Hematopoietic multipotent progenitor cell treated with erythropoietin and hydrocortisone succinate and interleukin-3 and kit ligand, for 8 days (in vitro differentiated cells): ENCODE data around the gene AIFM1.
A peak's percentile ranks its signal among the peaks of the same experiment; 100 is the strongest.
"Not testable (repeated sequence)": the region's sequence is repeated elsewhere in the genome, so short reads cannot be mapped to it uniquely, and the experiment has no call there.

Experiments used
- DNase-seq: peaks from one replicate; pipeline ENCODE4 v3.0.0-alpha.2; 2015

AIFM1 gene

GRCh38 chrX:130118441-130119311 lies 47.0 kb downstream of the AIFM1 start:
- no peak for DNase-seq

- no peak for DNase-seq
These were observed 48.5 kb downstream of the AIFM1 start for GRCh38 chrX:130117166-130117565.

- DNase-seq, result not testable (repeated sequence)
These were observed 50.3 kb downstream of the AIFM1 start for GRCh38 chrX:130115119-130115885.

GRCh38 chrX:130114141-130114588 lies 51.5 kb downstream of the AIFM1 start:
- no peak for DNase-seq

GRCh38 chrX:130111220-130112154 lies 54.2 kb downstream of the AIFM1 start:
- DNase-seq, result no peak

GRCh38 chrX:130110379-130111219 lies 55.0 kb downstream of the AIFM1 start, which contains the start of gene ELF4:
TSS of gene ELF4 (minus strand) at chrX:130110497. CDS start at chrX:130081330, 29,167 bp downstream.
- DNase-seq, result peak; percentile 45

- no peak for DNase-seq
These were observed 55.9 kb downstream of the AIFM1 start for GRCh38 chrX:130109429-130110378.

- DNase-seq, result peak; percentile 58
These were observed 56.8 kb downstream of the AIFM1 start for GRCh38 chrX:130108647-130109428.

- no peak for DNase-seq
These were observed 59.6 kb downstream of the AIFM1 start for GRCh38 chrX:130106071-130106470.

GRCh38 chrX:130105244-130105643 lies 60.4 kb downstream of the AIFM1 start:
- no peak for DNase-seq

- no peak for DNase-seq
These were observed 62.0 kb downstream of the AIFM1 start for GRCh38 chrX:130103605-130104004.

- no peak for DNase-seq
These were observed 65.5 kb downstream of the AIFM1 start for GRCh38 chrX:130100180-130100579.

- DNase-seq, result no peak
These were observed 67.5 kb downstream of the AIFM1 start for GRCh38 chrX:130098210-130098552.

- peak; percentile 35 for DNase-seq
These were observed 68.0 kb downstream of the AIFM1 start for GRCh38 chrX:130097507-130098209.

GRCh38 chrX:130095249-130096030 lies 70.2 kb downstream of the AIFM1 start:
- DNase-seq, result no peak

- DNase-seq, result peak; percentile 45
These were observed 70.9 kb downstream of the AIFM1 start for GRCh38 chrX:130094696-130095095.

GRCh38 chrX:130093271-130093670 lies 72.4 kb downstream of the AIFM1 start:
- no peak for DNase-seq

- peak; percentile 71 for DNase-seq
These were observed 73.6 kb downstream of the AIFM1 start for GRCh38 chrX:130091980-130092522.
